ENCODE measurements around the gene LSM6. TPM values are rescaled to one million over a fixed set of nuclear protein-coding genes. Genes with fewer than 3 reads are reported as not detected.

LSM6 gene
- total RNA-seq, 2 experiments from 2014 or later: 59.7 to 61.7 TPM

- ChIA-PET CTCF (no interaction called here), POLR2A (no interaction called here)
- ATAC-seq: no peak
- H3K9me3 Mint-ChIP-seq: no peaks in the 10 kb centered on the region
- no peak for DNase-seq
- H3K4me3 Mint-ChIP-seq: no peak overlapping the region
- H3K36me3 Mint-ChIP-seq (ENCODE audit: low read depth): no peaks in the 10 kb centered on the region
- peaks cover 15% of the 10 kb centered on the region for H3K27me3 Mint-ChIP-seq
- TF ChIP-seq, protein P1, sequence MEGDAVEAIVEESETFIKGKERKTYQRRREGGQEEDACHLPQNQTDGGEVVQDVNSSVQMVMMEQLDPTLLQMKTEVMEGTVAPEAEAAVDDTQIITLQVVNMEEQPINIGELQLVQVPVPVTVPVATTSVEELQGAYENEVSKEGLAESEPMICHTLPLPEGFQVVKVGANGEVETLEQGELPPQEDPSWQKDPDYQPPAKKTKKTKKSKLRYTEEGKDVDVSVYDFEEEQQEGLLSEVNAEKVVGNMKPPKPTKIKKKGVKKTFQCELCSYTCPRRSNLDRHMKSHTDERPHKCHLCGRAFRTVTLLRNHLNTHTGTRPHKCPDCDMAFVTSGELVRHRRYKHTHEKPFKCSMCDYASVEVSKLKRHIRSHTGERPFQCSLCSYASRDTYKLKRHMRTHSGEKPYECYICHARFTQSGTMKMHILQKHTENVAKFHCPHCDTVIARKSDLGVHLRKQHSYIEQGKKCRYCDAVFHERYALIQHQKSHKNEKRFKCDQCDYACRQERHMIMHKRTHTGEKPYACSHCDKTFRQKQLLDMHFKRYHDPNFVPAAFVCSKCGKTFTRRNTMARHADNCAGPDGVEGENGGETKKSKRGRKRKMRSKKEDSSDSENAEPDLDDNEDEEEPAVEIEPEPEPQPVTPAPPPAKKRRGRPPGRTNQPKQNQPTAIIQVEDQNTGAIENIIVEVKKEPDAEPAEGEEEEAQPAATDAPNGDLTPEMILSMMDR (IDR thresholded peaks at IDR 0.05): no peak
- intact Hi-C loops (cut with micrococcal nuclease): no loop called here
- H3K4me1 Mint-ChIP-seq (ENCODE audit: low read depth): no peaks in the 10 kb centered on the region
- H3K27ac Mint-ChIP-seq: no peak overlapping the region
These were observed 32.8 kb upstream of the LSM6 start for GRCh38 chr4:146142768-146143167.

GRCh38 chr4:146143888-146144287 lies 31.6 kb upstream of the LSM6 start:
- Mint-ChIP-seq H3K27ac (no peak overlapping the region), H3K36me3 (ENCODE audit: low read depth) (no peaks in the 10 kb centered on the region), H3K4me3 (no peak overlapping the region), H3K4me1 (ENCODE audit: low read depth) (no peaks in the 10 kb centered on the region), H3K9me3 (no peaks in the 10 kb centered on the region), H3K27me3 (peaks cover 15% of the 10 kb centered on the region)
- ChIA-PET POLR2A (interaction anchor here (1.0 kb wide), 1 partner anchor 10 kb away, joined by 3 read pairs; no protein-coding TSS in a partner anchor), CTCF (interaction anchor here (1.4 kb wide), 1 partner anchor 953 kb away, joined by 4 read pairs; no protein-coding TSS in a partner anchor)
- TF ChIP-seq, protein P1 (IDR thresholded peaks at IDR 0.05): no peak
- intact Hi-C loops (cut with micrococcal nuclease): no loop called here
- ATAC-seq (no peak), DNase-seq (no peak)

- POLR2A ChIA-PET: no interaction called here
- Mint-ChIP-seq H3K4me1 (ENCODE audit: low read depth) (no peaks in the 10 kb centered on the region), H3K27ac (no peak overlapping the region), H3K9me3 (no peaks in the 10 kb centered on the region), H3K36me3 (ENCODE audit: low read depth) (no peaks in the 10 kb centered on the region), H3K4me3 (no peak overlapping the region), H3K27me3 (peaks cover 7% of the 10 kb centered on the region)
- ATAC-seq (no peak), DNase-seq (no peak)
- CTCF ChIA-PET: no interaction called here
- TF ChIP-seq, protein P1 (IDR thresholded peaks at IDR 0.05): no peak
- intact Hi-C loops (cut with micrococcal nuclease): no loop called here
These were observed 28.6 kb upstream of the LSM6 start for GRCh38 chr4:146146918-146147317.

GRCh38 chr4:146148021-146148420 lies 27.5 kb upstream of the LSM6 start:
- H3K4me1 Mint-ChIP-seq (ENCODE audit: low read depth): no peaks in the 10 kb centered on the region
- ChIA-PET CTCF (interaction anchor here (1.1 to 1.3 kb wide), 2 partner anchors 10 to 52 kb away, joined by 3 read pairs; no protein-coding TSS in a partner anchor), POLR2A (interaction anchor here (0.6 kb wide), 1 partner anchor 15 kb away, joined by 3 read pairs; no protein-coding TSS in a partner anchor)
- DNase-seq (no peak), ATAC-seq (no peak)
- intact Hi-C loops (cut with micrococcal nuclease): no loop called here
- no peak overlapping the region for H3K27ac Mint-ChIP-seq
- TF ChIP-seq, protein P1 (IDR thresholded peaks at IDR 0.05): no peak
- H3K4me3 Mint-ChIP-seq: no peak overlapping the region
- H3K27me3 Mint-ChIP-seq: peaks cover 7% of the 10 kb centered on the region
- H3K36me3 Mint-ChIP-seq (ENCODE audit: low read depth): no peaks in the 10 kb centered on the region
- H3K9me3 Mint-ChIP-seq: no peaks in the 10 kb centered on the region

- H3K36me3 Mint-ChIP-seq (ENCODE audit: low read depth): no peaks in the 10 kb centered on the region
- TF ChIP-seq, protein P1 (IDR thresholded peaks at IDR 0.05): no peak
- ATAC-seq (no peak), DNase-seq (no peak)
- ChIA-PET POLR2A (no interaction called here), CTCF (no interaction called here)
- intact Hi-C loops (cut with micrococcal nuclease): no loop called here
- H3K4me1 Mint-ChIP-seq (ENCODE audit: low read depth): no peaks in the 10 kb centered on the region
- no peak overlapping the region for H3K27ac Mint-ChIP-seq
- H3K9me3 Mint-ChIP-seq: peaks cover 3% of the 10 kb centered on the region
- H3K27me3 Mint-ChIP-seq: peaks cover 5% of the 10 kb centered on the region
- no peak overlapping the region for H3K4me3 Mint-ChIP-seq
These were observed 21.5 kb upstream of the LSM6 start for GRCh38 chr4:146154057-146154456.
